ENCODE measurements around the gene PKDCC.

PKDCC gene

GRCh38 chr2:42035241-42035640, 12.6 kb upstream of the PKDCC start:
- in situ Hi-C loops (cut with MboI; ENCODE audit: low pct_unique_long_range_greater_than_20kb, low sequenced_read_pairs, unreplicated experiment), result no loop called here
- DNase-seq (ENCODE audit: low spot score), result no peak
- no peak for TF ChIP-seq CTCF (IDR thresholded peaks at IDR 0.05; ENCODE audit: extremely low read depth, insufficient read depth, missing control alignments)

- TF ChIP-seq CTCF (IDR thresholded peaks at IDR 0.05; ENCODE audit: extremely low read depth, insufficient read depth, missing control alignments), result no peak
- no peak for DNase-seq (ENCODE audit: low spot score)
- in situ Hi-C loops (cut with MboI; ENCODE audit: low pct_unique_long_range_greater_than_20kb, low sequenced_read_pairs, unreplicated experiment), result no loop called here
Observed at GRCh38 chr2:42036413-42036812, 11.4 kb upstream of the PKDCC start.

- in situ Hi-C loops (cut with MboI; ENCODE audit: low pct_unique_long_range_greater_than_20kb, low sequenced_read_pairs, unreplicated experiment), result no loop called here
- DNase-seq (ENCODE audit: low spot score), result no peak
- TF ChIP-seq CTCF (IDR thresholded peaks at IDR 0.05; ENCODE audit: extremely low read depth, insufficient read depth, missing control alignments), result no peak
Observed at GRCh38 chr2:42036940-42037339, 10.9 kb upstream of the PKDCC start.

- TF ChIP-seq CTCF (IDR thresholded peaks at IDR 0.05; ENCODE audit: extremely low read depth, insufficient read depth, missing control alignments), result no peak
- in situ Hi-C loops (cut with MboI; ENCODE audit: low pct_unique_long_range_greater_than_20kb, low sequenced_read_pairs, unreplicated experiment), result no loop called here
- DNase-seq (ENCODE audit: low spot score), result no peak
Observed at GRCh38 chr2:42040643-42041278, 7.1 kb upstream of the PKDCC start.

- DNase-seq (ENCODE audit: low spot score), result no peak
- TF ChIP-seq CTCF (IDR thresholded peaks at IDR 0.05; ENCODE audit: extremely low read depth, insufficient read depth, missing control alignments), result no peak
- in situ Hi-C loops (cut with MboI; ENCODE audit: low pct_unique_long_range_greater_than_20kb, low sequenced_read_pairs, unreplicated experiment), result no loop called here
Observed at GRCh38 chr2:42041377-42042127, 6.3 kb upstream of the PKDCC start.

- no peak for TF ChIP-seq CTCF (IDR thresholded peaks at IDR 0.05; ENCODE audit: extremely low read depth, insufficient read depth, missing control alignments)
- in situ Hi-C loops (cut with MboI; ENCODE audit: low pct_unique_long_range_greater_than_20kb, low sequenced_read_pairs, unreplicated experiment), result no loop called here
- no peak for DNase-seq (ENCODE audit: low spot score)
Observed at GRCh38 chr2:42042631-42043355, 5.0 kb upstream of the PKDCC start.

All from GM13977 (cell line).